ENCODE results near the gene NPIPB9.
"Not testable (repeated sequence)": the region's sequence is repeated elsewhere in the genome, so short reads cannot be mapped to it uniquely, and the experiment has no call there.

The NPIPB9 gene

DNA sequence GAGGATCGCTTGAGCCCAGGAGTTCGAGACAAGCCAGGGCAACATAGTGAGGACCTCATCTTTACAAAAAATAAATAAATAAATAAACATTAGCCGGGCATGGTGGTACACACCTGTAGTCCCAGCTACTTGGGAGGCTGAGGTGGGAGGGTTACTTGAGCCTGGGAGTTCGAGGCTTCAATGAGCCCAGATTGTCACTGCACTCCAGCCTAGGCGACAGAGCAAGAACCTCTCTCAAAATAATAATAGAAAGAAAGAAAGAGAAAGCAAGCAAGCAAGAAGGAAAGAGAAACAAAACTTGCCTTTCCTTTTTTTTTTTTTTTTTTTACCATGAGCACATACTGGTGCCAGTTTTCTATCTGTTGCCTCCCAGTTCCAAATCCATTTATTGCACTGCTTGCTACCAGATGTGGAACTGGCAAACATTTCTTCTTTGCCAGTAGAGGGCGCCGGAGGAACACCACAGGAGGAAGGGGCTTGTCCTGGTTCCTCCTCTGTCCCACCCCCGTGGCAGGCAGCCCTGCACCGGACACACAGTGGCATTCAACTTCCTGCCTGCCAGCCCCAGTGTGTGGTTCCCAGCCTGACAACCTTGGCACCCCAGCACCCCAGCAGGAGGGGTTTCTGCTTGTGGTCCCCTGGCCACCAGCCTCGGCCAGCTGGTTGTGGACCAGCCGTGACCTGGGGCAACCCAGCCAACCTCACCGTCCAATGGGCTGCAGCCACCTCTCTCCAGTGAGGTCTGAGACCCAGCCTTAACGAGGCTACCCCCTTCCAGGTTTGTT lies 50.8 kb downstream of the NPIPB9 start:
- H3K9ac ChIP-seq (ENCODE audit: low read depth, low read length); H3K9me3 ChIP-seq (ENCODE audit: control insufficient read depth, insufficient read depth, low read length); H3K4me1 ChIP-seq (ENCODE audit: insufficient read depth, low read length); H3K36me3 ChIP-seq (ENCODE audit: insufficient read depth, low read length): not testable (repeated sequence)

DNA sequence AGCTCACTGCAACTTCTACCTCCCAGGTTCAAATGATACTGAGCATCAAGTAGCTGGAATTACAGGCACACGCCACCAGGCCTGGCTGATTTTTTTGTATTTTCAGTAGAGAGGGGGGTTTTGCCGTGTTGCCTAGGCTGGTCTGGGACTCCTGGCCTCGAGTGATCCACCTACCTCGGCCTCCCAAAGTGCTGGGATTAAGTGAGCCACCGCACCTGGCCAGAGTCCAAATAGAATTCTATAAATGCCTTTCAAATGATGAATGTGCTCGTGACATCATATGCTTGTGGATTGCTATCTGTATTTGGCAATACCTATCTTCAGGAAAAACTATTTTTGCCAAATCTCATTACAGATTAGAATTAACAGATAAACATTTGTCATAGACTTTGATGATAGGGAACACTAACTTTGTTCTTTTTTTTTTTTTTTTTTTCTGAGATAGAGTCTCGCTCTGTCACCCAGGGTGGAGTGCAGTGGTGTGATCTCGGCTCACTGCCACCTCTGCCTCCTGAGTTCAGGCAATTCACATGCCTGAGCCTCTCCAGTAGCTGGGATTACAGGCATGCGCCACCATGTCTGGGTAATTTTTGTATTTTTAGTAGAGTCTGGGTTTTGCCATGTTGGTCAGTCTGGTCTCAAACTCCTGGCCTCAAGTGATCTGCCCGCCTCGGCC lies 56.0 kb downstream of the NPIPB9 start:
- H3K36me3 ChIP-seq (ENCODE audit: insufficient read depth, low read length); H3K9ac ChIP-seq (ENCODE audit: low read depth, low read length); H3K9me3 ChIP-seq (ENCODE audit: control insufficient read depth, insufficient read depth, low read length); H3K4me1 ChIP-seq (ENCODE audit: insufficient read depth, low read length): not testable (repeated sequence)

DNA sequence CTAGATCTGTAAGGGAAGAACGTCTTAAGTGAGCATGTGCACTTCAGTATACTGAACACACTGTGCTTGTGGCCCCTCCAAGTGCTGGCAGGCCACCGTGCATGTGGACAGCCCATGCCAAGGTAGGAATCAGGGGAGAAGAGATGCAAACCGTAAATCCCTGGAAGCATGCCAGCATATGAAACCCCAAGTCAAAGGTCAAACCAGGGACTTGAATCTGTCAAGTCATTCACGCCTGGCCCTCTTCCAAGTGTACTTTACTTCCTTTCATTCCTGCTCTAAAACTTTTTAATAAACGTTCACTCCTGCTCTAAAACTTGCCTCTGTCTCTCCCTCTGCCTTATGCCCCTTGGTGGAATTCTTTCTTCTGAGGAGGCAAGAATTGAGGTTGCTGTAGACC lies 68.4 kb downstream of the NPIPB9 start:
- no peaks in the 10 kb centered on the region for H3K9me3 ChIP-seq (ENCODE audit: control insufficient read depth, insufficient read depth, low read length)

DNA sequence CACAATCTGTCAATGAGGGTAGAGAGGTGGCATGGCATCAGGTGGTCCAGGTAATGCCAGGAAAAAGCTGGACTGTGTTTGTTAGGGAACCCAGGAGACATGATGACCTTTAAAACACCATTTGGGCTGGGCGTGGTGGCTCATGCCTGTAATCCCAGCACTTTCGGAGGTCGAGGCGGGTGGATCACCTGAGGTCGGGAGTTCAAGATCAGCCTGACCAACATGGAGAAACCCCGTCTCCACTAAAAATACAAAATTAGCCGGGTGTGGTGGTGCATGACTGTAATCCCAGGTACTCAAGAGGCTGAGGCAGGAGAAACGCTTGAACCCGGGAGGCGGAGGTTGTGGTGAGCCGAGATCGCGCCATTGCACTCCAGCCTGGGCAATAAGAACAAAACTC lies 69.0 kb downstream of the NPIPB9 start:
- H3K4me1 ChIP-seq (ENCODE audit: insufficient read depth, low read length); H3K9ac ChIP-seq (ENCODE audit: low read depth, low read length); H3K36me3 ChIP-seq (ENCODE audit: insufficient read depth, low read length); H3K9me3 ChIP-seq (ENCODE audit: control insufficient read depth, insufficient read depth, low read length): not testable (repeated sequence)

More for the DNA sequence above, 68.4 kb downstream of the NPIPB9 start:
- H3K36me3 ChIP-seq (ENCODE audit: insufficient read depth, low read length), result 0 out of 2 replicates have a peak, but pooled peaks cover under 1% of the 10 kb centered on the region
- H3K4me1 ChIP-seq (ENCODE audit: insufficient read depth, low read length), result no peaks in the 10 kb centered on the region
- no peak overlapping the region for H3K9ac ChIP-seq (ENCODE audit: low read depth, low read length)

DNA sequence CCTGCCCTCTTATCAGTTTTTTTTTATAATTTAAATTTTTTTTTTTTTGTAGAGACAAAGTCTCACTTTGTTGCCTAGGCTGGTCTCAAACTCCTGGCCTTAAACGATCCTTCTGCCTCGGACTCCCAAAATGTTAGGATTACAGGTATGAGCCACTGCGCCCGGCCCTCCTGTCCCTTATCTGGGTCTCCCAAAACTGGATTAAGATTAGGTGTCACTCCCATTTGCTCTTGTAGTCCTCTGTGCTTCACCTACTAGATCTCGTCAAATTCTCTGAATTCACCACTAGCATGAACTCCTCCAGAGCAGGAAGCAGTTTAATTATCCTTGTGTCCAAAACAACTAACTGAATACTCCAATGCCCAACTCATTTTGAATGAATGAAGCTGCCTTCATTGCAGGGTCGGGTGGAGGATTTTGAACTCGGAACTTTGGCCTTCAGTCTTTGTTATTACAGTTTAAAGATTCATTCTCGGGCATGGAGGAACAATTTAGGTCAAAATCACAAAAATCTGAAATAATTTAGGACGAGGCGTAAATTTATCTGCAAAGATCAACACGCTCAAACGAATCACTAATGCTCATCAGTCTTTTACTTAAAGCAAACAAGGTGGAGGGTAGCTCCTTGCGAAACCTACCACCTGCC lies 70.4 kb downstream of the NPIPB9 start:
- peak overlapping the region; percentile 87 for H3K9ac ChIP-seq (ENCODE audit: low read depth, low read length)
- H3K4me1 ChIP-seq (ENCODE audit: insufficient read depth, low read length), result peaks cover 6% of the 10 kb centered on the region; the same call in 1 of the 2 replicates
- no peaks in the 10 kb centered on the region for H3K9me3 ChIP-seq (ENCODE audit: control insufficient read depth, insufficient read depth, low read length)
- peaks cover 20% of the 10 kb centered on the region for H3K36me3 ChIP-seq (ENCODE audit: insufficient read depth, low read length)

All from ES-I3 (cell line).